ENCODE measurements around the gene CRMP1. TPM values are rescaled to one million over a fixed set of nuclear protein-coding genes. Genes with fewer than 3 reads are reported as not detected.

Gene CRMP1
- total and polyA plus RNA-seq, 2 of the 4 experiments (the other 2 are of a cell fraction), result 4.1 to 7.4 TPM

- 100% methylated on average over 1 of the region's 10 CpGs; no CpG with 5 or more reads in 1 of the 2 experiments for WGBS, 2 experiments (ENCODE audit: extremely low coverage in 2 of 2, insufficient read length in 1 of 2)
- Histone ChIP-seq H2AK5ac (ENCODE audit: low read depth, low read length) (no peak overlapping the region), H2BK15ac (ENCODE audit: low read depth, low read length) (no peak overlapping the region), H2BK5ac (ENCODE audit: low read depth, low read length, poor library complexity, severe bottlenecking) (no peak overlapping the region), H2BK120ac (ENCODE audit: low read depth, low read length) (no peak overlapping the region), H3K9me1 (ENCODE audit: insufficient read depth, low read length) (peaks cover 3% of the 10 kb centered on the region; the same call in 1 of the 2 replicates), H3K14ac (replicated peaks; ENCODE audit: low read depth, low read length) (no peak overlapping the region), H3K9ac (ENCODE audit: low read depth, low read length) (no peak overlapping the region), H3K36me3 (ENCODE audit: control insufficient read depth, insufficient read depth, low read length) (peaks cover 68% of the 10 kb centered on the region), H3K9me3 (ENCODE audit: control insufficient read depth, insufficient read depth, low read length) (no peaks in the 10 kb centered on the region), H2AFZ (replicated peaks; ENCODE audit: low read length, poor library complexity) (no peak overlapping the region), H3K27ac (ENCODE audit: insufficient read depth, low read length) (no peak overlapping the region), H3K18ac (ENCODE audit: low read depth, low read length) (no peak overlapping the region), H3K4me3 (ENCODE audit: insufficient read depth, low read depth, low read length) (no peak overlapping the region), H4K91ac (ENCODE audit: insufficient read depth, low read depth, low read length) (no peak overlapping the region), H3K27me3 (ENCODE audit: control insufficient read depth, insufficient read depth, low read length) (no peaks in the 10 kb centered on the region), H3K4me2 (ENCODE audit: low read depth, low read length) (no peak overlapping the region), H4K20me1 (ENCODE audit: insufficient read depth, low read length) (no peaks in the 10 kb centered on the region), H2BK20ac (ENCODE audit: low read depth, low read length) (no peak overlapping the region), H3K4ac (ENCODE audit: low read depth, low read length) (no peak overlapping the region), H4K5ac (ENCODE audit: low read depth, low read length) (no peak overlapping the region), H2AK9ac (replicated peaks; ENCODE audit: low read depth, low read length, poor library complexity) (peak overlapping the region; percentile 18), H3K23ac (ENCODE audit: low read depth, low read length) (no peak overlapping the region), H3K79me1 (ENCODE audit: low read depth in 1 of 2, low read length in 2 of 2) (no peaks in the 10 kb centered on the region), H3K56ac (ENCODE audit: extremely low read depth, insufficient read depth, low read length) (no peak overlapping the region), H3K4me1 (ENCODE audit: control insufficient read depth, insufficient read depth, low read length) (peaks cover 3% of the 10 kb centered on the region; the same call in 1 of the 2 replicates), H4K8ac (ENCODE audit: low read depth in 2 of 2, low read length in 2 of 2) (no peak overlapping the region)
- in situ Hi-C loops (cut with MboI; ENCODE audit: low sequenced_read_pairs), result no loop called here
- no peak for TF ChIP-seq RCOR1 (IDR thresholded peaks at IDR 0.05; ENCODE audit: insufficient replicate concordance, low read length)
- TF ChIP-seq CEBPB (IDR thresholded peaks at IDR 0.05; ENCODE audit: low read depth, low read length), result no peak
- TF ChIP-seq MXI1 (IDR thresholded peaks at IDR 0.05; ENCODE audit: borderline replicate concordance, low read depth, low read length), result no peak
- no peak for TF ChIP-seq ELK1 (IDR thresholded peaks at IDR 0.05; ENCODE audit: borderline replicate concordance, low read depth, low read length)
- TF ChIP-seq RFX5 (IDR thresholded peaks at IDR 0.05; ENCODE audit: low read depth, low read length), result no peak
- no TSS peak for BruUV-seq (replicated peaks)
- ATAC-seq (ENCODE audit: low read depth) (no peak), DNase-seq (no peak)
- CTCF ChIA-PET, result no interaction called here
- intact Hi-C loops (cut with micrococcal nuclease), result no loop called here
- dilution Hi-C loops (cut with HindIII; ENCODE audit: low sequenced_read_pairs, unreplicated experiment), result no loop called here
- POLR2A ChIA-PET (ENCODE audit: unreplicated experiment), result no interaction called here
These were observed 92.4 kb downstream of the CRMP1 start for GRCh38 chr4:5800496-5800895.
